ENCODE results near the gene GNAI3. TPM values are rescaled to one million over a fixed set of nuclear protein-coding genes. Genes with fewer than 3 reads are reported as not detected.

The GNAI3 gene
- total and polyA plus RNA-seq, 2 donors (not counting 1 experiment from before 2014, with no cell fraction given) = 11.4 to 14.4 TPM

- peak overlapping the region in 2 of 4 experiments; percentile 48 to 50 for H3K4me3 ChIP-seq (replicated peaks in 1 of 4; ENCODE audit: control extremely low read depth in 1 of 4, insufficient read depth in 1 of 4, low read depth in 3 of 4, low read length in 4 of 4)
- TF ChIP-seq, protein P1, sequence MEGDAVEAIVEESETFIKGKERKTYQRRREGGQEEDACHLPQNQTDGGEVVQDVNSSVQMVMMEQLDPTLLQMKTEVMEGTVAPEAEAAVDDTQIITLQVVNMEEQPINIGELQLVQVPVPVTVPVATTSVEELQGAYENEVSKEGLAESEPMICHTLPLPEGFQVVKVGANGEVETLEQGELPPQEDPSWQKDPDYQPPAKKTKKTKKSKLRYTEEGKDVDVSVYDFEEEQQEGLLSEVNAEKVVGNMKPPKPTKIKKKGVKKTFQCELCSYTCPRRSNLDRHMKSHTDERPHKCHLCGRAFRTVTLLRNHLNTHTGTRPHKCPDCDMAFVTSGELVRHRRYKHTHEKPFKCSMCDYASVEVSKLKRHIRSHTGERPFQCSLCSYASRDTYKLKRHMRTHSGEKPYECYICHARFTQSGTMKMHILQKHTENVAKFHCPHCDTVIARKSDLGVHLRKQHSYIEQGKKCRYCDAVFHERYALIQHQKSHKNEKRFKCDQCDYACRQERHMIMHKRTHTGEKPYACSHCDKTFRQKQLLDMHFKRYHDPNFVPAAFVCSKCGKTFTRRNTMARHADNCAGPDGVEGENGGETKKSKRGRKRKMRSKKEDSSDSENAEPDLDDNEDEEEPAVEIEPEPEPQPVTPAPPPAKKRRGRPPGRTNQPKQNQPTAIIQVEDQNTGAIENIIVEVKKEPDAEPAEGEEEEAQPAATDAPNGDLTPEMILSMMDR (conservative IDR thresholded peaks at IDR 0.05 in 1 of 2, IDR thresholded peaks at IDR 0.05 in 1 of 2; ENCODE audit: low read depth in 1 of 2, low read length in 2 of 2) = peak; percentile 44
- no peak for TF ChIP-seq EZH2 (IDR thresholded peaks at IDR 0.05; ENCODE audit: low read length, missing control alignments)
- peak overlapping the region; percentile 40 for H2AFZ ChIP-seq (ENCODE audit: low read length)
- H4K20me1 ChIP-seq (ENCODE audit: control insufficient read depth, extremely low read depth, insufficient read depth, low read length) = no peaks in the 10 kb centered on the region
- no peaks in the 10 kb centered on the region for H3K79me2 ChIP-seq (ENCODE audit: control insufficient read depth, insufficient read depth, low read length)
- H3K27me3 ChIP-seq (ENCODE audit: control insufficient read depth, insufficient read depth, low read length) = no peaks in the 10 kb centered on the region
- H3K9me3 ChIP-seq (ENCODE audit: control insufficient read depth, insufficient read depth, low read depth, low read length) = no peaks in the 10 kb centered on the region
- H3K4me2 ChIP-seq (ENCODE audit: extremely low read depth, insufficient read depth, low read length) = peak overlapping the region; percentile 61
- H3K4me1 ChIP-seq (ENCODE audit: control insufficient read depth, extremely low read depth, insufficient read depth, low read length) = no peaks in the 10 kb centered on the region
- H3K9ac ChIP-seq (ENCODE audit: insufficient read depth, low read length) = no peak overlapping the region
- DNase-seq (ENCODE audit: low read depth in 2 of 2) = peak; percentile 34 to 75
- H3K36me3 ChIP-seq (ENCODE audit: control insufficient read depth, insufficient read depth, low read length) = no peaks in the 10 kb centered on the region
- H3K27ac ChIP-seq (ENCODE audit: insufficient read depth, low read length) = no peak overlapping the region
Measured at GRCh38 chr1:109649491-109649914, 101.1 kb downstream of the GNAI3 start.

- Histone ChIP-seq H3K27me3 (ENCODE audit: control insufficient read depth, insufficient read depth, low read length) (peaks cover 2% of the 10 kb centered on the region), H3K4me1 (ENCODE audit: control insufficient read depth, extremely low read depth, insufficient read depth, low read length) (peaks cover 4% of the 10 kb centered on the region), H3K79me2 (ENCODE audit: control insufficient read depth, insufficient read depth, low read length) (no peaks in the 10 kb centered on the region), H3K9ac (ENCODE audit: insufficient read depth, low read length) (no peak overlapping the region), H4K20me1 (ENCODE audit: control insufficient read depth, extremely low read depth, insufficient read depth, low read length) (no peaks in the 10 kb centered on the region), H3K4me2 (ENCODE audit: extremely low read depth, insufficient read depth, low read length) (no peak overlapping the region), H3K4me3 (replicated peaks in 1 of 4; ENCODE audit: control extremely low read depth in 1 of 4, insufficient read depth in 1 of 4, low read depth in 3 of 4, low read length in 4 of 4) (no peak overlapping the region), H2AFZ (ENCODE audit: low read length) (no peak overlapping the region), H3K36me3 (ENCODE audit: control insufficient read depth, insufficient read depth, low read length) (no peaks in the 10 kb centered on the region), H3K9me3 (ENCODE audit: control insufficient read depth, insufficient read depth, low read depth, low read length) (no peaks in the 10 kb centered on the region), H3K27ac (ENCODE audit: insufficient read depth, low read length) (no peak overlapping the region)
- DNase-seq (ENCODE audit: low read depth in 2 of 2) = peak in 1 of 2 donors; percentile 61
- TF ChIP-seq EZH2 (IDR thresholded peaks at IDR 0.05; ENCODE audit: low read length, missing control alignments) = no peak
- TF ChIP-seq, protein P1 (conservative IDR thresholded peaks at IDR 0.05 in 1 of 2, IDR thresholded peaks at IDR 0.05 in 1 of 2; ENCODE audit: low read depth in 1 of 2, low read length in 2 of 2) = no peak
Measured at GRCh38 chr1:109650609-109651008, 102.2 kb downstream of the GNAI3 start.

GRCh38 chr1:109652402-109652801, 104.0 kb downstream of the GNAI3 start:
- peaks cover 4% of the 10 kb centered on the region for H3K4me1 ChIP-seq (ENCODE audit: control insufficient read depth, extremely low read depth, insufficient read depth, low read length)
- H4K20me1 ChIP-seq (ENCODE audit: control insufficient read depth, extremely low read depth, insufficient read depth, low read length) = no peaks in the 10 kb centered on the region
- peaks cover 2% of the 10 kb centered on the region for H3K27me3 ChIP-seq (ENCODE audit: control insufficient read depth, insufficient read depth, low read length)
- no peak overlapping the region for H3K4me3 ChIP-seq (replicated peaks in 1 of 4; ENCODE audit: control extremely low read depth in 1 of 4, insufficient read depth in 1 of 4, low read depth in 3 of 4, low read length in 4 of 4)
- TF ChIP-seq EZH2 (IDR thresholded peaks at IDR 0.05; ENCODE audit: low read length, missing control alignments) = no peak
- TF ChIP-seq, protein P1 (conservative IDR thresholded peaks at IDR 0.05 in 1 of 2, IDR thresholded peaks at IDR 0.05 in 1 of 2; ENCODE audit: low read depth in 1 of 2, low read length in 2 of 2) = no peak
- no peak for DNase-seq (ENCODE audit: low read depth in 2 of 2)
- no peak overlapping the region for H3K4me2 ChIP-seq (ENCODE audit: extremely low read depth, insufficient read depth, low read length)
- H3K9me3 ChIP-seq (ENCODE audit: control insufficient read depth, insufficient read depth, low read depth, low read length) = no peaks in the 10 kb centered on the region
- H3K27ac ChIP-seq (ENCODE audit: insufficient read depth, low read length) = no peak overlapping the region
- H3K9ac ChIP-seq (ENCODE audit: insufficient read depth, low read length) = no peak overlapping the region
- H3K79me2 ChIP-seq (ENCODE audit: control insufficient read depth, insufficient read depth, low read length) = no peaks in the 10 kb centered on the region
- no peak overlapping the region for H2AFZ ChIP-seq (ENCODE audit: low read length)
- no peaks in the 10 kb centered on the region for H3K36me3 ChIP-seq (ENCODE audit: control insufficient read depth, insufficient read depth, low read length)
